WTC11 (cell line): ENCODE measurements around the gene SH3PXD2A. TPM values are rescaled to one million over a fixed set of nuclear protein-coding genes. Genes with fewer than 3 reads are reported as not detected.
"Not testable (repeated sequence)": the region's sequence is repeated elsewhere in the genome, so short reads cannot be mapped to it uniquely, and the experiment has no call there.

Experiments used
- ATAC-seq: fragments of 200-7000 bp; cut with Tn5 transposase; 2 replicates; pipeline ENCODE4 v1.10.0; 2021; ENCODE audit warnings: mild to moderate bottlenecking, moderate library complexity
- CTCF ChIA-PET: fragments of 300-600 bp; sonication (Branson Sonifier 250); formaldehyde crosslinking; loops from one replicate; lab custom pipeline; 2021; ENCODE audit warnings: antibody characterized with exemption; lab: Charles Lee
- POLR2A ChIA-PET: fragments of 350-600 bp; sonication (Branson Sonifier 250); formaldehyde crosslinking; loops from one replicate; lab custom pipeline; 2021; ENCODE audit warnings: antibody characterized with exemption; lab: Charles Lee
- DNase-seq: peaks from one replicate; pipeline ENCODE4 v3.0.0; 2021; ENCODE audit warnings: low spot score
- H3K27ac Mint-ChIP-seq: 2 replicates; pipeline ENCODE4 v1.8.0; 2021; ENCODE audit warnings: mixed read lengths
- H3K27me3 Mint-ChIP-seq: 2 replicates; pipeline ENCODE4 v1.8.0; 2021; ENCODE audit warnings: low read depth, mild to moderate bottlenecking, moderate library complexity, mixed read lengths
- H3K36me3 Mint-ChIP-seq: 2 replicates; pipeline ENCODE4 v1.8.0; 2021; ENCODE audit warnings: mixed read lengths
- H3K4me1 Mint-ChIP-seq: 2 replicates; pipeline ENCODE4 v1.8.0; 2022; ENCODE audit warnings: mixed read lengths
- H3K4me3 Mint-ChIP-seq: 2 replicates; pipeline ENCODE4 v1.8.0; 2021; ENCODE audit warnings: mild to moderate bottlenecking, moderate library complexity, mixed read lengths
- H3K9me3 Mint-ChIP-seq: 2 replicates; pipeline ENCODE4 v1.8.0; 2021; ENCODE audit warnings: mixed read lengths
- AR ChIP-seq: fragments of 250-450 bp; sonication (Bioruptor Pico); IDR thresholded peaks from 2 replicates; pipeline ENCODE4 v1.9.0; 2021; ENCODE audit warnings: mild to moderate bottlenecking
- CBFB ChIP-seq: sonication (generic); formaldehyde crosslinking; IDR thresholded peaks from 2 replicates; pipeline ENCODE4 v1.8.1; 2022; ENCODE audit warnings: mild to moderate bottlenecking, low read depth, missing genetic modification reagents
- E2F4 ChIP-seq: sonication (generic); formaldehyde crosslinking; IDR thresholded peaks from 2 replicates; pipeline ENCODE4 v1.8.1; 2022; ENCODE audit warnings: low read depth, mild to moderate bottlenecking, moderate library complexity, missing genetic modification reagents, borderline replicate concordance
- GTF2I ChIP-seq: fragments of 250-450 bp; sonication (Bioruptor Pico); conservative IDR thresholded peaks from 2 replicates; pipeline ENCODE4 v1.4.0; 2021; ENCODE audit warnings: mild to moderate bottlenecking
- MXD4 ChIP-seq: fragments of 250-450 bp; sonication (Bioruptor Pico); IDR thresholded peaks from 2 replicates; pipeline ENCODE4 v1.8.0; 2021; ENCODE audit warnings: mild to moderate bottlenecking, moderate library complexity, borderline replicate concordance
- NFATC4 ChIP-seq: fragments of 250-450 bp; sonication (Bioruptor Pico); IDR thresholded peaks from 2 replicates; pipeline ENCODE4 v1.9.0; 2021; ENCODE audit warnings: mild to moderate bottlenecking
- PRRX2 ChIP-seq: fragments of 250-450 bp; sonication (Bioruptor Pico); IDR thresholded peaks from 2 replicates; pipeline ENCODE4 v1.8.0; 2021; ENCODE audit warnings: mild to moderate bottlenecking
- SP1 ChIP-seq: sonication (generic); formaldehyde crosslinking; conservative IDR thresholded peaks from 2 replicates; pipeline ENCODE4 v1.8.1; 2022; ENCODE audit warnings: missing genetic modification reagents
- STAT6 ChIP-seq: sonication (generic); formaldehyde crosslinking; conservative IDR thresholded peaks from 2 replicates; pipeline ENCODE4 v1.8.1; 2023; ENCODE audit warnings: mild to moderate bottlenecking, low read depth, missing genetic modification reagents, moderate library complexity
- TEAD4 ChIP-seq: sonication (generic); formaldehyde crosslinking; IDR thresholded peaks from 2 replicates; pipeline ENCODE4 v1.8.0; 2022; ENCODE audit warnings: mild to moderate bottlenecking, missing genetic modification reagents
- ZNF317 ChIP-seq: sonication (generic); formaldehyde crosslinking; IDR thresholded peaks from 2 replicates; pipeline ENCODE4 v1.8.1; 2023; ENCODE audit warnings: low read depth, mild to moderate bottlenecking, moderate library complexity, missing genetic modification reagents, borderline replicate concordance
- ZNF671 ChIP-seq: fragments of 250-450 bp; sonication (Bioruptor Pico); IDR thresholded peaks from 2 replicates; pipeline ENCODE4 v1.8.0; 2021; ENCODE audit warnings: mild to moderate bottlenecking
- total RNA-seq: library from RNA; stranded (reverse); gene quantifications from 3 replicates; pipeline ENCODE4 v1.2.3, GENCODE V29; 2021
- TF ChIP-seq, protein P1 (sequence below): sonication (generic); formaldehyde crosslinking; IDR thresholded peaks from 2 replicates; pipeline ENCODE4 v1.8.0; 2022; ENCODE audit warnings: mild to moderate bottlenecking, missing genetic modification reagents
- TF ChIP-seq, protein P2 (sequence below): sonication (generic); formaldehyde crosslinking; IDR thresholded peaks from 2 replicates; pipeline ENCODE4 v1.8.0; 2022; ENCODE audit warnings: mild to moderate bottlenecking, missing genetic modification reagents

The SH3PXD2A gene
- total RNA-seq, 1 experiment from 2014 or later = 15.7 TPM

DNA sequence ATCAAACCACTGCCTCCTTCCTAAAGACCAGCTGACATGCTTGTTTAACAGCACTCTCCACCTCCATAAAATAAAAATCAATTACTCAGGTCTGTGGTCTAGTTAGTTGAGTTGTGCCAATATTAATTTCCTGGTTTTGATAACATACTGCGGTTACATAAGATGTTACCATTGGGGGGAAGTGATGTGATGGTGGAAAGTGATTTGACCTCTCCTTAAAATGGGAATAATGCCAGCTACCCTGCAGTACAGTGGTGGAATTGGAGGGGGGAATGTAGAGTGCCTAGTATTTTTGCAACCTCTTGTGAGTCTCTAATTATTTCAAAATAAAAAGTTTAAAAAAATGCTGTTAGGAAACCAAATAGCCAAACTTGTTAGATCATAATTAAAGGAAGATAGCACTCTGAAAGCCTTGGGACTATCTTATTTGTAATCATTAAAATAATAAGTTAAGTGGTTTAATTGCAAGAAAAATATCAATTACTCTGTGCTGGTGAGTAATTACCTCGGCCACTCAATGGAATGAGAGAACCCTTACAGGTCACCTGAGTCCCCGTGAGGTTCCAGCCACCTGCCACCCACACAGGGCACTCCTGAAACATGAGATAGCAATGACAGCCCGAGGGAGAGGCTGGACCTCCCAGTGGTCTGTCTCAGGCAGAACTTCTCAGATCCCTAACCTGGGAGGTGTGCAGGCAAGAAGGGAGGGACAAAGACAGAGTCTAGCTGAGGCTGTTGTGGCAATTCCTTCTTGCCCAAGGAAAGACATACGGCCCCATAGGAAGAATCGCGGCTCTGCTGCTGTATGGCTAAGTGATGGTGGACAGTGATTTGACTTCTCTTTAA is 94.1 kb downstream of the SH3PXD2A start:
- no peak for DNase-seq
- no peak for ATAC-seq
- Mint-ChIP-seq H3K9me3 (no peaks in the 10 kb centered on the region), H3K36me3 (no peaks in the 10 kb centered on the region), H3K4me1 (peaks cover 50% of the 10 kb centered on the region), H3K27ac (no peak overlapping the region; the same call in 1 of the 2 replicates), H3K4me3 (no peak overlapping the region), H3K27me3 (no peaks in the 10 kb centered on the region; the same call in 1 of the 2 replicates)
- ChIA-PET CTCF (interaction anchor here (1.1 kb wide), 1 partner anchor 32 kb away, joined by 3 read pairs; no protein-coding TSS in a partner anchor), POLR2A (no interaction called here)
- TF ChIP-seq NFATC4 = no peak

- H3K27me3 Mint-ChIP-seq, DNase-seq, H3K4me3 Mint-ChIP-seq, H3K9me3 Mint-ChIP-seq, H3K36me3 Mint-ChIP-seq, ATAC-seq, POLR2A ChIA-PET, H3K27ac Mint-ChIP-seq: not testable (repeated sequence)
- H3K4me1 Mint-ChIP-seq = peaks cover 50% of the 10 kb centered on the region
- CTCF ChIA-PET = interaction anchor here (1.1 kb wide), 1 partner anchor 31 kb away, joined by 3 read pairs; no protein-coding TSS in a partner anchor
- TF ChIP-seq GTF2I (CRISPR knock-in tag) = 0 out of 2 replicates have a peak, but pooled peaks have one; percentile 22
Observed at GRCh38 chr10:103760233-103760632, 95.1 kb downstream of the SH3PXD2A start.

DNA sequence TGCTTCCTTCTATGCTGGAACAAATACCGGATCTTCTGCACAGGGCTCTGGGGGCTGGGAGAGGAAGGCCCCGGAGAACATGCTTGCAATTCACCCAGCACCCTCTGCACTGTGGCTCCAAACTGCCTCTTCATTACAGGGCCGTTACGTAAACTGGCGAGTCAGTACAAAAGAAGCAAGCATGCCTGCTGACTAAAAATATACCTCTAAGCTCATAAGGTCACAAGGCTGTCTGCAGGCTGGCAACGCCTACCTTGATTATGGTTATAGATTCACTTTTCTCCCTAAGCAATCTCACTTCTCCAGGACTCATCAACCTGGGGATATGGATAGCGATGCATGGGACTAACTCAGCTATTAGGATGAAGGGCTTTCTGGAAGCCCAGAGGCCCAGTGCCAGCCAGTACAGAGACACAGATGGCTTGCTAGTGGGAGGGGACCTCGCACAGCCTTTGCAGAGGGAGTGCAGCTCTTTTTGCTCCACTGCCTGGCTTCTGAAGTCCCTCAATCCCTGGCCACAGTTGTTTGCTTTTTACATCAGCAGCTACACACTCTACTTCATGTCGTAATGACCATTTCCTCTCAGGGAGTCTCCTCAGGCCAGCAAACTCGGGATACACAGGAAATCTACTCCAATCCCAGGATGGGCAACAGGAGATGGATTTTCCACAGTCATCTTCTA is 96.1 kb downstream of the SH3PXD2A start:
- DNase-seq = no peak
- POLR2A ChIA-PET = no interaction called here
- CTCF ChIA-PET = interaction anchor here (0.8 to 3.1 kb wide), 4 partner anchors 9 to 46 kb away, joined by 3 to 14 read pairs (median 9); no protein-coding TSS in a partner anchor
- Mint-ChIP-seq H3K27ac (peak overlapping the region; percentile 21; the same call in 1 of the 2 replicates), H3K36me3 (no peaks in the 10 kb centered on the region), H3K4me3 (no peak overlapping the region), H3K4me1 (peaks cover 50% of the 10 kb centered on the region), H3K27me3 (no peaks in the 10 kb centered on the region; the same call in 1 of the 2 replicates), H3K9me3 (no peaks in the 10 kb centered on the region)
- no peak for ATAC-seq
- no peak for TF ChIP-seq E2F4 (CRISPR knock-in tag)
- TF ChIP-seq PRRX2 (CRISPR knock-in tag) = no peak
- no peak for TF ChIP-seq SP1 (CRISPR knock-in tag)
- TF ChIP-seq, protein P1, sequence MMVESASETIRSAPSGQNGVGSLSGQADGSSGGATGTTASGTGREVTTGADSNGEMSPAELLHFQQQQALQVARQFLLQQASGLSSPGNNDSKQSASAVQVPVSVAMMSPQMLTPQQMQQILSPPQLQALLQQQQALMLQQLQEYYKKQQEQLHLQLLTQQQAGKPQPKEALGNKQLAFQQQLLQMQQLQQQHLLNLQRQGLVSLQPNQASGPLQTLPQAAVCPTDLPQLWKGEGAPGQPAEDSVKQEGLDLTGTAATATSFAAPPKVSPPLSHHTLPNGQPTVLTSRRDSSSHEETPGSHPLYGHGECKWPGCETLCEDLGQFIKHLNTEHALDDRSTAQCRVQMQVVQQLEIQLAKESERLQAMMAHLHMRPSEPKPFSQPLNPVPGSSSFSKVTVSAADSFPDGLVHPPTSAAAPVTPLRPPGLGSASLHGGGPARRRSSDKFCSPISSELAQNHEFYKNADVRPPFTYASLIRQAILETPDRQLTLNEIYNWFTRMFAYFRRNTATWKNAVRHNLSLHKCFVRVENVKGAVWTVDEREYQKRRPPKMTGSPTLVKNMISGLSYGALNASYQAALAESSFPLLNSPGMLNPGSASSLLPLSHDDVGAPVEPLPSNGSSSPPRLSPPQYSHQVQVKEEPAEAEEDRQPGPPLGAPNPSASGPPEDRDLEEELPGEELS (CRISPR knock-in tag) = no peak
- no peak for TF ChIP-seq AR (CRISPR knock-in tag)
- TF ChIP-seq, protein P2, sequence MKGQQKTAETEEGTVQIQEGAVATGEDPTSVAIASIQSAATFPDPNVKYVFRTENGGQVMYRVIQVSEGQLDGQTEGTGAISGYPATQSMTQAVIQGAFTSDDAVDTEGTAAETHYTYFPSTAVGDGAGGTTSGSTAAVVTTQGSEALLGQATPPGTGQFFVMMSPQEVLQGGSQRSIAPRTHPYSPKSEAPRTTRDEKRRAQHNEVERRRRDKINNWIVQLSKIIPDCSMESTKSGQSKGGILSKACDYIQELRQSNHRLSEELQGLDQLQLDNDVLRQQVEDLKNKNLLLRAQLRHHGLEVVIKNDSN (CRISPR knock-in tag) = no peak
- no peak for TF ChIP-seq MXD4 (CRISPR knock-in tag)
- no peak for TF ChIP-seq ZNF317 (CRISPR knock-in tag)
- TF ChIP-seq TEAD4 = no peak
- TF ChIP-seq CBFB (CRISPR knock-in tag) = no peak
- no peak for TF ChIP-seq ZNF671 (CRISPR knock-in tag)
- no peak for TF ChIP-seq STAT6
